GM18498 (cell line): ENCODE data around the gene SCIN.
"Not testable (repeated sequence)": the region's sequence is repeated elsewhere in the genome, so short reads cannot be mapped to it uniquely, and the experiment has no call there.

Experiments
- ATAC-seq: cut with Tn5 transposase; IDR thresholded peaks from one replicate; pipeline ENCODE4 v1.9.1; 2021; ENCODE audit warnings: mild to moderate bottlenecking, moderate library complexity; ENCODE audit not compliant: unreplicated experiment

The SCIN gene

DNA sequence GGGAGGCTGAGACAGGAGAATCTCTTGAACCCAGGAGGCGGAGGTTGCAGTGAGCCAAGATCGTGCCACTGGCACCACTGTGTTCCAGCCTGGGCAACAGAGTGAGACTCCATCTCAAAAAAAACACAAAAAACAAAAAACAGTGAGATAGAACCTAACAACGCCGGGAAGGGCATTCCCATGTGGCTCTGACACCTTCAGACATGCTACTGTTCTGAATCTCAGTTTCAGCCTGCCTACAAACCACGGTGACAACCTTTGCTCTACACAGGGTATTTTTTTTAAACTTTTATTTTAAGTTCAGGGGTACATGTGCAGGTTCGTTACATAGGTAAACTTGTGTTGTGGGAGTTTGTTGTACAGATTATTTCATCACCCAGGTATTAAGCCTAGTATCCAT, 74.7 kb downstream of the SCIN start:
- peak; percentile 64 for ATAC-seq

DNA sequence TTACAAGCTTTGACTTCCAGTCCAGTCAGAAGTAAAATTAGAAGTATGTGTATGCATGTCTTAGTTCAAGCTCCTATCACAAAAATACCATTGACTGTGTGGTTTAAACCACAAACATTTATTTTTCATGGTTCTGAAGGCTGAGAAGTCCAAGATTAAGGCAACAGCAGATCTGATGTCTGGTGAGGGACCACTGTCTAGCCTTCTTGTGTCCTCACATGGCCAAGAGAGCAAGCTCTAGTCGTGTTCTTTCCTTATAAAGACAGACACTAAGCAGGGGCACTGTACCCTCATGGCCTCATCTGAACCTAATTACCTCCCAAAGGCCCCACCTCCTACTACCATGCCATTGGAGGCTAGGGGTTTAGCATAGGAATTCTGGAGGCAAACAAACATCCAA, 75.6 kb downstream of the SCIN start:
- no peak for ATAC-seq

DNA sequence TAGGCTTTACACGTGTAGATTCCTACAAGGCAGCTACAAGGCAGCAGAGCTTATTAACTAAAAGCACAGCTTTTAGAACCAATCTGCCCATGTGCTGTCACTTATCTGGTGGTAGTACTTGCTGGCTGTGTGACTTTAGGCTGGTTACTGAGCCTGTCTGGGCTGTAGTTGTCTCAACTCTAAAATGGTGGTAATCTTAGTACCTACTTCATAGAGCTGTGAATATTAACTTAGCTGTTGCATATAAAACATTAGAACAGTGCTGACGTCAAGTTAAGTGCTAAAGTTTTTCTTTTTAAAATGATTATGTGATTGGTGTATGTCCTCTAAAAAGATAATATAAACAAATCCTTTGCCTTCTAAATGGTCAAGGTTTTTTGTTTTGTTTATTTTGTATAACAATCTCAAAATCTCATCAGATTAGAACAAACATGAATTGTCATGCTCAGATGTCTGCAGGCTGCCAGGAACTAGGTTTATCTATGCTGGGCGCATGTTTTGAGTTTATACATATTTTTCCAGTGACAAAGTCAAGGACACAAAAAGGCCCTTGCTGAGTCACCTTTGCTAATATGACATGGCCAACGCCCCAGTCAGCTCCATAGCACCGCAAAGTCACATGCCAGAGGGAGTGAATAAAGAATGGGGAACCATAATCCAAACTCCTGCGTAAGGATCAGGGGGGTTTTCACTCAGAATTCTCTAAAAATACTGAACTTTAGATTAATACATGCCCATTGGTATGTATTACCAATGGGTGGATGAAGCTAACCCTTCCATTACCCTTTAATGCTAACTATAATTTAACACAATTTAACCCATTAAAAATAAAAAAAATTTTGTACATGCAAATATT, 77.1 kb downstream of the SCIN start:
- ATAC-seq: no peak

DNA sequence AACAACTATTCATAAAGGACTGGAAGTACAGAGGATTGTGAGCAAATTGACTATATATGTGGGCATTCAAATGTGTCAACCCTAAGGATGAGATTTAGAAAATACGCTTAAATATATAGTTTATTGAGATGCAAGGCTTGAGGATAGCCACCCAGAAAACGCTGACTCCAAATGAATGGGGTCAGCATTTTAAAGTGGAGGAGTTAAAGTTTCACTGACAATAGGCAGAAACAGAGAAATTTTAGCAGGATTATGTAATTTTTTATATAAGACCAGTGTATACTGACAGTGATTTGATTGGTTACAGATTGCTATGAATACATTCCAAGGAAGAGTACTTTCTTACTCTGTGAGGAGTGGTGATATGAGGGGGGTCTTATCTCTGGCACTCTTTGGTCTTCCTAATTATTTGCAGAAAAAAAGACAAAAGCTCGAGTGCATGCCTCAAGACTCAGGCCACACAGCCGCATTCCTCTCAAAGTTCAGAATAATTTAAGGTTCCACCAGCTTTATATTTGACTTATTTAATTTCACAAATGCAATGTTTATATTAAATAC, 78.3 kb downstream of the SCIN start:
- no peak for ATAC-seq

DNA sequence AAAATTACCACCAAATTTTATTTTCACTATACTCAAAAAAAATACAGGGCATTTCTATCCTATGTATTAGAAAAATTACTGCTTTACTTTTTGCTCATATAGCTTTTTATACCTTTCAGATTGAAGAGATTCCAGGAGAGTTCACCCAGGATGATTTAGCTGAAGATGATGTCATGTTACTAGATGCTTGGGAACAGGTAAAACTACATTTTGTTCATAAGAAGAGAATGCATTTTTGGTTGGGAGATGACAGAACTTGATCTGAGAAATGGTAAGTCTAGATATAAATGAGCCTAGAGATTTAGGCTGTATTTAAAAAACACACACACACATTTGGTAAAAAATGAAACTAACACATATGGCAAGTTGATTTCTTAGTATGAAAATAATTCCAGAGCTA, 78.8 kb downstream of the SCIN start:
- no peak for ATAC-seq

DNA sequence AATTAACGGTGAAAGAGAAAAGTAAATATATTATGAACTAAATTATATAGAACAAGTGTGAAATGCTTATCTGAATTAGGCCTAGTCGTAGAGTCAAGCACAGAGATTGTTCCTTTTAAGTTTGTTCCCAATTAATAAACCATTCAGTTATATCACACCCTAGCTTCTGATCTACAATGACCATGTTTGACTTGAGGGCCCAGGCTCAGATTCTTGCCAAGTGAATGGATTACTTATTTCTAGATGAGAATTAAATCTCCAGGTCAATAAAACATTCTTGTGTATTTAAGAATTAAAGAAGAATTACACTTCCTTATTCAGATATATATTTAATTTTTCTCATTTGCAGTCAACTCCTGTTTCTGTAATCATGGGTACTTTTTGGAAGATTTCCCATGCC, 79.6 kb downstream of the SCIN start:
- ATAC-seq: no peak

DNA sequence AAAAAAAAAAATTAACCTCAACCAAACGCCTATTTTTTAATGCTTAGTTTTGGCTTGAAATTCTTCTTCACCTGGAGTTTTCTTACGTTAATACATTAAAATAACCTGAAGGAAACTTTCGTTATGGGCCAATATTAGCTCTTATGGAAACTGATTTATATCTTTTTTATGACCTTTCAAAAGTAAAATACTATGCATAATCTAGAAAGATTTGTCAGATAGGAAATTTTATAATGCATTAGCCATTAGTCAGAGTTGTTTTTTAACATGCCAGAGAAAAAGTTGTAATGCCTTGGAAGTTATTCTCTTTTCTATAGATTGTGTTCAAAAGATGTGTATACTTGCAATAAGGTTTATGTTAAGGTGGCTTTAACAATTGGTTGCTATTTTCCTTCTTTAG, 82.6 kb downstream of the SCIN start:
- no peak for ATAC-seq

DNA sequence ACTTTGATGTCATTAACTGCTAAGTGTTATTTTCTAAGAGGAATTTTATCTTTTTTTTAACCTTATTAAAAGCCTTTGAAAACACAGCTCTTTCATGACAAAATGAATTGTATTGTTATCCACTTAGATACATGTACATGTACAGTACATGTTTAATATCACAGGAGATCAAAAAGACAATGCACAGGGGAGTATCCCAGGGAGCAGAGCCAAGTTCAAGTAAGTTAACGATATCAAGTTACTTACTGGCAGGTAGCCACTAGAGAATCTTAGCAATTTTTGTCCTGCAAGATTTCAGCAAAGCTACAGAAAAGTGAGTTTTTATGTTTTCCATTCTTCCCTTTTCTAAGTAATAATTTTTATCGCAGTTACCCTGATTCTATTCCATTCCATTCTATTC, 83.0 kb downstream of the SCIN start:
- no peak for ATAC-seq

DNA sequence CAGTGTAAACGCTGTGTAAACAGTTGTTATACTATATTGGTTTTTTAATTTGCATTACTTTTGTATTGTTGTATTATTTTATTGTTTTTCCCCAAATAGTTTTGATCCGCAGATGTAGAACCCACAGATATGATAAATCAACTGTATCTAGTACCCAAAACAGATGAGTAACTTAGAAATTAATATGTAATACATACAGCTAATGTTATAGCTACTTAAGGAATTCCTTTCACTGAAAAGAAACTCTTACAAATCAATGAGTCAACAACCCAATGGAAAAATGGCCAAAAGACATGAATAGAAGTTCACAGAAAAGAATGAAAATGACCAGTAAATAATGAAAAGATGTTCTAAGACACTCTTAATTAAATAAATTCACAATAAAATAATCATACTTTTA, 84.6 kb downstream of the SCIN start:
- ATAC-seq: no peak

DNA sequence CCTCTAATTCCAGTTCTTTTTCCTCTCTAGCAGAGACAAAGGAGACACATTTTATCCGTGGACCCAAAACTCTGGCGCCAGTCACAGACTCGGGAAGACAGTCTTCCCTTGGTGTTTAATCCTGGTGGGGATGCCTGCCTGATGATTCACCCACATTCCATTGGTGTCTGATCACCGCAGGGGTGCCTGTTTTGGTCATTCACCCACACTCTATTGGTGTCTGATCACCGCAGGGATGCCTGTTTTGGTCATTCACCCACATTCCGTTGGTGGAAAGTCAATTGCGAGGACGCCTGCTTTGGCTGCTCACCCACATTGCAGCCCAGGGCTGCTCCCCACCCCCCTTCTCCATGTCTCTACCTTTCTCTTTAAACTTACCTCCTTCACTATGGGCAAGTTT, 89.9 kb downstream of the SCIN start:
- ATAC-seq: not testable (repeated sequence)

DNA sequence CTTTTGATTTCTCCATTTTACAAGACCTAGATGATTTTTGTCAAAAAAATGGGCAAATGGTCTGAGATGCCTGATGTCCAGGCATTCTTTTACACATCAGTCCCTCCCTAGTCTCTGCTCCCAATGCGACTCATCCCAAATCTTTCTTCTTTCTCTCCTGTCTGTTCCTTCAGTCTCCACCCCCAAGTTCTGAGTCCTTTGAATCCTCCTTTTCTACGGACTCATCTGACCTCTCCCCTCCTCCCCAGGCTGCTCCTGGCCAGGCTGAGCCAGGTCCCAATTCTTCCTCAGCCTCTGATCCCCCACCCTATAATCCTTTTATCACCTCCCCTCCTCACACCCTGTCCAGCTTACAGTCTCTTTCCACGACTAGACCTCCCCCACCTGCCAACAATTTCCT, 90.5 kb downstream of the SCIN start:
- ATAC-seq: not testable (repeated sequence)

DNA sequence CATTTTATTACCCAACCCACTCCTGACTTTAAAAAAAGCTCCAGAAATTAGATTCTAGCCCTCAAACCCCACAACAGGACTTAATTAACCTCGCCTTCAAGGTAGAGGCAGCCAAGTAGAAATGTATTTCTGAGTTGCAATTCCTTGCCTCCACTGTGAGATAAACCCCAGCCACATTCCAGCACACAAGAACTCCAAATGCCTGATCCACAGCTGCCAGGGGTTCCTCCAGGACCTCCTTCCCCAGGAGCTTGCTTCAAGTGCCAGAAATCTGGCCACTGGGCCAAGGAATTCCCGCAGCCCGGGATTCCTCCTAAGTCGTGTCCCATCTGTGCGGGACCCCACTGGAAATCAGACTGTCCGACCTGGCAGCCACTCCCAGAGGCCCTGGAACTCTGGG, 91.1 kb downstream of the SCIN start:
- no peak for ATAC-seq

DNA sequence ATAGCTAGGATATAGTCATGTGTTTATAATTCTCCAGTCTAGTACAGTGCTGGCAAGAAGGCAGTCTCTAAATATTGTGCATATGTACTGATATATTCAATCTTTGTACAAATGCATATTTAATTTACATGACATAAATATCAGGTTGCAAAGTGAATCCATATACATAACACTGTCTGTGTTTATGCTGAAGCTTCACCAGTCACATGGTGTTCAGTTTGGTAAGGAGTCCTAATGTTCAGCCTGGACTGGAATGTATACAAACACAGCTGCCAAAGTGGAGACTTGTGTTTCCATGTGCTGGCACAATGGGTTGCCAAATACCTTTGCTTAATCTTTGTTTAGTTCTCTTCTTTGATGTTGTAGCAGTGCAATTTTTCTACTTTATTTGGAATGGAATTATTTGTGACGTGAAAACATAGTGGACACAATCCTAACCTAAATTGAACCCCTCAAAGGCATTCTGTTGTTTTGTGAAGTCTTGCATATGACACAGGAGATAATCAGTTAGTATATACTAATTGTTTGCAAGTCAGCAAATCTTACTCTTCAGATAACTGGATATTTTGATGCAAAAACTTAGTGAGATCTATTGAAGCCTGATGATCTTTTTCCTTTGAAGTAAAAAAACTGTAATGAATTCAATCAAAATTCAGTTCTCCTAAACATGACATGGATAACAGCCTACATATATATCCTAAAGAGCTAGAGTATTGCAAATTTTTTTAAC, 99.6 kb downstream of the SCIN start:
- ATAC-seq: no peak

DNA sequence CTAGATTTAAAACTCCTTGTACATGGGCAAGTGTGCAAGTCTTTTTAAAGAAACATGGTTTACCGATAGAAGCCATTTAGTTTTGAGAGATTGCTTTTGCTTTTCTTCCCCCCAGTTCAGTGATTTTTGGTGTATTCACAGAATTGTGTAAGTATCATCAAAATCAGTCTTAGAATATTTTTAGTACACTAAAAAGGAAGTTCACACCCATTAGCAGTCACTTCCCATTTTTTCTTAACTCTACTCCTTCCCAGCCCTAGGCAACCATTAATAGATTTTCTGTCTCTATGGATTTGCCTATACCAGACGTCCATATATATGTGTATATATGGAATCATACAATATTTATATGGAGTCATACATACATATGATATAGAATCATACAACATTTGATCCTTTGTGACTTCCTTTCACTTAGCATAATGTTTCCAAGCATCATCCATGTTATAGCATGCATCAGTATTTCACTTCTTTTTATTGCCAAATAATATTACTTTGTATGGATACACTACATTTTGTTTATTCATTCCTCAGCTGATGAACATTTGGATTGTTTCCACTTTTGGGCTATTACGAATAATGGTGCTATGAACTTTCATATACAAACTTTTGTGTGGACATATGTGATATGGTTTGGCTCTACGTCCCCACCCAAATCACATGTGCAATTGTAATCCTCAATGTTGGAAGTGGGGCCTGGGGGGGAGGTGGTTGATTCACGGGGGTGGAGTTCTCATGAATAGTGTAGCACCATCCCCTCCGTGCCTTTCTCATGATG, 100.4 kb downstream of the SCIN start:
- no peak for ATAC-seq

DNA sequence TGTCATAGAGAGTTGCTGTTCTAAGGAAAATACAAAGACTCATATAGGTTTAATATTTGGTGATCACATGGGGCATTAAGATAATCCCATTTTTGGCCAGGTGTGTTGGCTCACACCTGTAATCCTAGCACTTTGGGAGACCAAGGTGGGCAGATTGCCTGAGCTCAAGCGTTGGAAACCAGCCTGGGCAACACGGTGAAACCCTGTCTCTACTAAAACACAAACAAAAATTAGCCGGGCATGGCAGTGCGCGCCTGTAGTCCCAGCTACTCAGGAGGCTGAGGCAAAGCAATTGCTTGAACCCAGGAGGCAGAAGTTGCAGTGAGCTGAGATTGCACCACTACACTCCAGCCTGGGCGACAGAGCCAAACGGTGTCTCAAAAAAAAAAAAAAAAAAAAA, 102.9 kb downstream of the SCIN start:
- not testable (repeated sequence) for ATAC-seq

DNA sequence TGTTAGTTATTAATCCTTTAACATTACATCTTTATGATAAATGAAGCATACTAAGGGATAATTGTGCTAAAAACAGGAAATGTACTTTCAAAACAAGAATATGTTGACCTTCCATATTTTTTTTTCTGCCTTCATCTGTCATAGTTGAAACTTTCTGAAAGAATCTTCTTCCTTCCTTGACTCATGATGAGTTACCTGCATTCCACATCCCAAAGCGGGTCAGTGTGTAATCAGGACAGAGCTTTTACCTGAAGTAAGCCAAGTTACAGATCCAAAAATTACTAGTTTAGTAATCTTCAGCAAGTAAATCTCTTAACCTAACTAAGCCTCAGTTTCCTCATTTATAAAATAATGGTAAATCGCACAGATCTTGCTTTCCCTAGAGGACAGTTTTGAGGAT, 103.5 kb downstream of the SCIN start:
- no peak for ATAC-seq

DNA sequence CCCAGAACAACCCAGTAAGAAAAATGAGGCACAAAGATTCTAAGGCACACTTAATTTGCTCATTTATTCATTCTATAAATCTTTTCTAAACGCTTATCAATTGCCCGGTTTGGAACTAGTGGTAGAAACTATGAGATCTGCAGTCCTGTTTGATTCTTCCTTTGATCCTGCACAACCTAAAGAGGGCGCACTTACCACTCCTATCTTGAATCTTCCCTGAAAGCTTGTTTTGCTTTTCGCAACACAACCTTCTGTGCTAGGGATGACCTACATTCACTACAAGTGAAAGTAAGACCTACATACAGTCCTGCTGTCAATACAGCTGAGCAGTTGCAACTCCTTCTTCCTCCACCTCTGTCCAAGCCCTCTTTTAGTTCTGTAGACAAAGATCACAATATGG, 104.3 kb downstream of the SCIN start:
- peak; percentile 69 for ATAC-seq

DNA sequence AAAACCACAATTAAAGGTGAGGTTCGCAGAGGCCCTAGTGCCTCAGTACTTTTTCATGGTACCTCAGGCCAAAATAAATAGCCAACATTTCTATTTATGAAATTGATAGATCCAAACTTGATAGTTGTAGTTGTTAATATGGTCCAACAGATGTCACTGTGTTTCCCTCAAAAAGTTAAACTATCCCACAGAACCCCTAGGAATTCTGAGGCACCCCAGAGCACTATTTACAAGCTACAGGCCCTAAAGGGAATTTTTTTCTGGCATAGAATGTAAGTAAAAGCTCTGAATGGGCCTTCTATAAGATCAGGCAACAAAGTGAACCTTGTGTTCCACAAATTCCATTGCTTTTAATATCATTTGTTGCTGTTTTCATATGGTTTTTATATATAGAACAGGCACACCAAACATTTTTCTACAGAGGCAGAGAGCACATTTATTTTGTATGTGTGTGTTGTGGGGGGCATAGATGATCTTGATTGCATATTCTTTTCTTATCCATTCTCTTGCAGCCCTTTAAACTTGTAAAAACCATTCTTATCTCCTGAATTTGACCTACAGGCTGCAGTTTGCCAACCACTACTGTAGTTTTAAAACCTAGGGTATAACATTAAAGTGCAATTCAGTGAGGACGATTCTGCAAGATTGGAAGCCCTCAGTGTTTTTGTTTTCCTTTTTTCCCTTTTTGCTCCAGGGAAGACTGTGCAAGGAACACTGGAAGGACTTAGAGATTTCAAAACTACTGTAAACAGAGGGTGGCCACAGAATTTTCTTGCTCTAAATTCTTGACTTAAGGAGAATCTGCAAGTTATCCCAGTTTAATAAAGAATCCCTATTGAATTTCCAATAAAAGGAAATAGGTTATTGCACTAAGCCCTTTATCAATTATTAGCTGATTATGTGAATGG, 113.4 kb downstream of the SCIN start:
- no peak for ATAC-seq

DNA sequence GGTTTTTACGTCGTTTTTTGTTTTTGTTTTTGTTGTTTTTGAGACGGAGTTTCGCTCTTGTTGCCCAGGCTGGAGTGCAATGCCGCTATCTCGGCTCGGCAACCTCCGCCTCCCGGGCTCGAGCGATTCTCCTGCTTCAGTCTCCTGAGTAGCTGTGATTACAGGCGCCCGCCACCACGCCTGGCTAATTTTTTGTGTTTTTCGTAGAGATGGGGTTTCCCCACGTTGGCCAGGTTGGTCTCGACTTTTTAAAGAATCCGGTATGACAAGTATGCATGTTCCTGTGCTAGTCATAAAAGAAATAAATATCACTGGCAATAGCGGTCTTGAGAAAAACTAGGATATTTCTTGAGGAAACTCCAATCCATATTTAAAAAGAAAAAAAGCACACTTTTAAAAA, 114.2 kb downstream of the SCIN start:
- ATAC-seq: no peak

DNA sequence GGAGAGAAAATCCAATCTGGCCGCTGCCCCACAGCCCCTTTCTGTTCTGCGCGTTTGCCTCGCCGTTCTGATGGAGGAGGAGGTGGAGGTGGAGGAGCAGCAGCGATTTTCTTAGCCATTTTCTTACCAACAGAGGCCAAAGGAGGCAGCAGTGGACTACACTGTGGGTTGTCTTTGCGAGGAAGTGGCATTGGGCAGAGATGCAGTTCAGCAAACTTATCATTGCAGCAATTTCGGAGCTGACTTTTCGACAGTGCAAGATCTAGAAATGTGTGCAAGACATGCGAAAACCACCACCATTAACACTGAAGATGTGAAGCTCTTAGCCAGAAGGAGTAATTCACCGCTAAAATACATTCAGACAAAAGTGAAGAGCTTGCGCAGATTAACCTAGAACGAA, 115.0 kb downstream of the SCIN start:
- no peak for ATAC-seq
